Smooth muscle cell of the pulmonary artery (primary cell): Measurements from ENCODE around the gene PRKAR2B. TPM values are rescaled to one million over a fixed set of nuclear protein-coding genes. Genes with fewer than 3 reads are reported as not detected.

Source experiments
- total RNA-seq: library from RNA; depleted of rRNA; stranded (reverse); fragments of >200 nt; gene quantifications from 2 replicates; pipeline ENCODE4 v1.2.3, GENCODE V29; 2014

PRKAR2B gene
- total RNA-seq = 0.43 and 1.1 TPM in 2 replicates

GRCh38 chr7:107044347-107045194 is at the start of gene PRKAR2B:
PRKAR2B (plus strand) TSS chr7:107044705; CDS start chr7:107044908, 203 bp downstream.

GRCh38 chr7:107168233-107169119 is 124.0 kb downstream of the PRKAR2B start, which contains the start of gene HBP1:
HBP1 (plus strand) TSS chr7:107169003; CDS start chr7:107179894, 10,891 bp downstream.

Other genes starting within 250 kb of the PRKAR2B start
- 0.03 and 0.07 TPM in 2 replicates for gene PIK3CG, start 179.4 kb upstream of the PRKAR2B start, total RNA-seq
- 64.5 and 118 TPM in 2 replicates for gene HBP1, start 124.3 kb downstream of the PRKAR2B start, total RNA-seq